Esophagus muscularis mucosa (tissue), 4 donors: ENCODE data around the gene SKI. TPM values are rescaled to one million over a fixed set of nuclear protein-coding genes. Genes with fewer than 3 reads are reported as not detected.

Source experiments
- DNase-seq: peaks from one replicate; pipeline ENCODE4 v3.0.0-alpha.2; 2017; ENCODE audit errors: extremely low spot score
- H3K27ac ChIP-seq, 4 donors: fragments of 200-600 bp; sonication (generic); replicated peaks in 1 of 4; 1 replicate in 3 of 4; 2 replicates in 1 of 4; pipeline ENCODE4 v1.5.1; 2016 to 2019; ENCODE audit warnings: mild to moderate bottlenecking in 1 of 4
- H3K27me3 ChIP-seq, 4 donors: fragments of 200-600 bp; sonication (generic); one replicate each; pipeline versions ENCODE4 v1.5.1 to v1.6.0; 2016 to 2019
- H3K36me3 ChIP-seq, 4 donors: fragments of 200-600 bp; sonication (generic); one replicate each; pipeline ENCODE4 v1.5.1; 2016 to 2019
- H3K4me1 ChIP-seq, 4 donors: fragments of 200-600 bp; sonication (generic); one replicate each; pipeline ENCODE4 v1.5.1; 2016 to 2019
- H3K4me3 ChIP-seq, 4 donors: fragments of 200-600 bp; sonication (generic); 1 replicate in 2 of 4; 2 replicates in 2 of 4; pipeline ENCODE4 v1.5.1; 2016 to 2019; ENCODE audit warnings: mild to moderate bottlenecking in 4 of 4, moderate library complexity in 1 of 4
- H3K9me3 ChIP-seq, 4 donors: fragments of 200-600 bp; sonication (generic); 1 replicate in 3 of 4; 2 replicates in 1 of 4; pipeline ENCODE4 v1.5.1; 2016 to 2019
- CTCF ChIP-seq, 3 experiments: fragments of 200-600 bp in 2 of 3; fragments of 450-650 bp in 1 of 3; sonication (generic) in 2 of 3; IDR thresholded peaks; one replicate each; pipeline ENCODE4 v1.5.1; 2017 to 2019; ENCODE audit warnings: antibody characterized with exemption in 3 of 3, mild to moderate bottlenecking in 2 of 3, moderate library complexity in 1 of 3
- EP300 ChIP-seq: sonication (generic); formaldehyde crosslinking; IDR thresholded peaks from one replicate; pipeline ENCODE4 v1.6.1; 2017; ENCODE audit warnings: antibody characterized with exemption
- POLR2A ChIP-seq: fragments of 450-650 bp; IDR thresholded peaks from one replicate; pipeline ENCODE4 v1.6.1; 2017; ENCODE audit warnings: antibody characterized with exemption, moderate library complexity, mild to moderate bottlenecking, low read depth
- POLR2AphosphoS5 ChIP-seq, 2 donors: sonication (generic); formaldehyde crosslinking; IDR thresholded peaks; one replicate each; pipeline ENCODE4 v1.6.1; 2017; ENCODE audit warnings: antibody characterized with exemption in 2 of 2
- WGBS: methylation state at CpG from one replicate; pipeline ENCODE4 v1.1.5; 2018; 5-methylcytosine and 5-hydroxymethylcytosine counted together
- intact Hi-C: fragments of 100-400 bp; cut with DNase I; formaldehyde crosslinking; loops from one replicate; pipeline ENCODE4 v1.15.1; 2023
- total RNA-seq, 4 donors: library from RNA; depleted of rRNA; stranded (reverse); fragments of >200 nt; gene quantifications; one replicate each; pipeline versions ENCODE4 v1.1.0 to v1.2.1, GENCODE V29; 2016

The SKI gene
- total RNA-seq, 4 donors from 2014 or later = 70.1 to 190 (median 124) TPM

- Histone ChIP-seq H3K27me3 (no peaks in the 10 kb centered on the region), H3K4me3 (no peak overlapping the region), H3K9me3 (peaks cover 0 to 5% (median 3%) of the 10 kb centered on the region in 4 donors), H3K36me3 (peaks cover 0 to 8% (median 4%) of the 10 kb centered on the region in 4 donors), H3K4me1 (peaks cover 86 to 100% (median 99%) of the 10 kb centered on the region in 4 donors), H3K27ac (peak overlapping the region in 1 of 4 donors; percentile 73)
- intact Hi-C loops = no loop called here
- 77% methylated on average over 10 of the region's 20 CpGs for WGBS
- TF ChIP-seq EP300 (no peak), POLR2AphosphoS5 (IDR thresholded peaks at IDR 0.05) (no peak), POLR2A (no peak), CTCF (IDR thresholded peaks at IDR 0.05) (no peak)
- no peak for DNase-seq
These were observed 25.1 kb downstream of the SKI start for GRCh38 chr1:2253036-2253796.

- no peak for DNase-seq
- H3K36me3 ChIP-seq = peaks cover 0 to 8% (median 4%) of the 10 kb centered on the region in 4 donors
- peaks cover 0 to 5% (median 3%) of the 10 kb centered on the region in 4 donors for H3K9me3 ChIP-seq
- peaks cover 86 to 100% (median 99%) of the 10 kb centered on the region in 4 donors for H3K4me1 ChIP-seq
- peak overlapping the region in 1 of 4 donors; percentile 73 for H3K27ac ChIP-seq
- intact Hi-C loops = no loop called here
- no peak for TF ChIP-seq POLR2AphosphoS5 (IDR thresholded peaks at IDR 0.05)
- TF ChIP-seq CTCF (IDR thresholded peaks at IDR 0.05) = no peak
- TF ChIP-seq POLR2A = no peak
- TF ChIP-seq EP300 = no peak
- WGBS = 82% methylated on average over 13 of the region's 23 CpGs
- H3K4me3 ChIP-seq = no peak overlapping the region
- H3K27me3 ChIP-seq = no peaks in the 10 kb centered on the region
These were observed 25.8 kb downstream of the SKI start for GRCh38 chr1:2253797-2254480.

GRCh38 chr1:2255047-2255419 is 26.9 kb downstream of the SKI start:
- TF ChIP-seq CTCF (IDR thresholded peaks at IDR 0.05) (no peak), EP300 (no peak), POLR2AphosphoS5 (IDR thresholded peaks at IDR 0.05) (peak in 1 of 2 donors; percentile 4), POLR2A (no peak)
- peaks cover 0 to 5% (median 2%) of the 10 kb centered on the region in 4 donors for H3K9me3 ChIP-seq
- WGBS = 91% methylated on average over 6 of the region's 6 CpGs
- intact Hi-C loops = no loop called here
- no peak for DNase-seq
- peak overlapping the region; percentile 57 to 74 (median 73) for H3K27ac ChIP-seq
- H3K4me1 ChIP-seq = peaks cover 85 to 100% (median 99%) of the 10 kb centered on the region in 4 donors
- H3K36me3 ChIP-seq = peaks cover 0 to 8% (median 4%) of the 10 kb centered on the region in 4 donors
- H3K4me3 ChIP-seq = no peak overlapping the region
- no peaks in the 10 kb centered on the region for H3K27me3 ChIP-seq

- Histone ChIP-seq H3K4me3 (no peak overlapping the region), H3K9me3 (peaks cover 0 to 5% (median 0%) of the 10 kb centered on the region in 4 donors), H3K27me3 (no peaks in the 10 kb centered on the region), H3K4me1 (peaks cover 82 to 100% (median 99%) of the 10 kb centered on the region in 4 donors), H3K36me3 (peaks cover 0 to 8% (median 4%) of the 10 kb centered on the region in 4 donors), H3K27ac (peak overlapping the region; percentile 57 to 74 (median 73))
- intact Hi-C loops = no loop called here
- 62% methylated on average over 5 of the region's 5 CpGs for WGBS
- no peak for DNase-seq
- no peak for TF ChIP-seq CTCF (IDR thresholded peaks at IDR 0.05)
- TF ChIP-seq POLR2A = no peak
- peak; percentile 11 to 25 for TF ChIP-seq POLR2AphosphoS5 (IDR thresholded peaks at IDR 0.05)
These were observed 27.6 kb downstream of the SKI start for GRCh38 chr1:2255420-2256369.
